SK-N-DZ (cell line): ENCODE data around the gene LRRC4B.

Experiments
- DNase-seq: peaks from one replicate; pipeline ENCODE4 v3.0.0-alpha.2; 2015; ENCODE audit warnings: low spot score

The LRRC4B gene

GRCh38 chr19:50554212-50554611 lies 14.0 kb downstream of the LRRC4B start:
- DNase-seq, result no peak

GRCh38 chr19:50553134-50553703 lies 15.0 kb downstream of the LRRC4B start:
- DNase-seq, result no peak

GRCh38 chr19:50552540-50552939 lies 15.7 kb downstream of the LRRC4B start:
- no peak for DNase-seq

- peak; percentile 71 for DNase-seq
These were observed 16.5 kb downstream of the LRRC4B start for GRCh38 chr19:50551715-50552187.

GRCh38 chr19:50551034-50551714 lies 17.1 kb downstream of the LRRC4B start:
- no peak for DNase-seq

GRCh38 chr19:50550594-50550966 lies 17.7 kb downstream of the LRRC4B start:
- no peak for DNase-seq

GRCh38 chr19:50549927-50550593 lies 18.2 kb downstream of the LRRC4B start:
- no peak for DNase-seq

GRCh38 chr19:50549059-50549926 lies 18.9 kb downstream of the LRRC4B start:
- no peak for DNase-seq

- no peak for DNase-seq
These were observed 19.8 kb downstream of the LRRC4B start for GRCh38 chr19:50548191-50549058.

GRCh38 chr19:50547385-50548190 lies 20.6 kb downstream of the LRRC4B start:
- DNase-seq, result peak; percentile 15

GRCh38 chr19:50546527-50547221 lies 21.6 kb downstream of the LRRC4B start:
- no peak for DNase-seq

GRCh38 chr19:50542943-50543342 lies 25.3 kb downstream of the LRRC4B start:
- no peak for DNase-seq

GRCh38 chr19:50537769-50538230 lies 30.4 kb downstream of the LRRC4B start:
- peak; percentile 75 for DNase-seq

GRCh38 chr19:50537306-50537685 lies 30.9 kb downstream of the LRRC4B start:
- DNase-seq, result no peak

GRCh38 chr19:50536662-50537305 lies 31.5 kb downstream of the LRRC4B start:
- no peak for DNase-seq

GRCh38 chr19:50535672-50536187 lies 32.5 kb downstream of the LRRC4B start:
- no peak for DNase-seq

GRCh38 chr19:50534478-50534877 lies 33.8 kb downstream of the LRRC4B start:
- DNase-seq, result no peak

- DNase-seq, result no peak
These were observed 35.3 kb downstream of the LRRC4B start for GRCh38 chr19:50532952-50533351.

GRCh38 chr19:50531171-50531612 lies 37.0 kb downstream of the LRRC4B start:
- no peak for DNase-seq
